ENCODE data around the gene ENOX1.

Gene ENOX1

DNA sequence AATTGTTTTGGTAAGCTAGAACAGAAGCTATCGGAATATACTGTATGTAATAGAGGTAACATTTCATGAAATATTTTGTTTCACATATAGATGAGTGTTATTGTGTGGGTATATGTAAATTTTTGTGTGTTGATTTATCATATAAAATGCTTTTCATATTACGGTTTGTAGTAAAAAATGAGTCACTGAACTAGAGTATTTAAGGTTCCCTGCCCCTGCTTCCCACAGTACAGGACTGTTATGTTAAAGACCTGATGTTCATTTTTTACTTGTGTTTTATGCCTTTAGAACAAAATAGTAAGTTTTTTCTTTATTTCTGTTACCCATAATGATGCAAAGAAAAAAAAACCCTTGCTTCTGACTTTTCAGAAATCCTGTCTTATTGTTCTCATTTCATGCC, 243.4 kb downstream of the ENOX1 start:
- H3K27ac ChIP-seq: peak overlapping the region; percentile 85; the same call in 1 of the 2 replicates

DNA sequence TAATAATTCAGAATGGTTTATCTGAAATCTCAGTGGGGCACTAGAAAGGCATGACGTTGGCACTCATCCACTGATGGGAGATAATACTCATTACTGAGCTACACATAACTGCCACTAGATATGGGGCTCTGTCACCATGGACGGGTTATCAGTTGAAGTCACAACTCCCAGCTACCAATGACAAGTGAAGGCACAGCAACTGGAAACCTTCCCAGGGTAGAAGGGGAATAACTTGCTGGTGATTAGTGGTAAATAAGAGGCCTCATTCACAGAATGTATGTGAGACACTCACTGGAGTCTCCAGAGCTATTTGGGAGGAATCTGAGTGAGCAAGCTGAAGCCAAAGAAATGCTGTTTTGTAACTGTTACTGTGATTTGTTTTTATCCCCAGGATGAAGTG, 249.6 kb downstream of the ENOX1 start:
- peak overlapping the region; percentile 66 for H3K27ac ChIP-seq
- TF ChIP-seq CTCF (conservative IDR thresholded peaks at IDR 0.05): no peak

More for the DNA sequence above, 243.4 kb downstream of the ENOX1 start:
- no peak for TF ChIP-seq CTCF (conservative IDR thresholded peaks at IDR 0.05)

- no peak for TF ChIP-seq CTCF (conservative IDR thresholded peaks at IDR 0.05)
- H3K27ac ChIP-seq: no peak overlapping the region
These were observed 257.0 kb downstream of the ENOX1 start for GRCh38 chr13:43529796-43530195.

DNA sequence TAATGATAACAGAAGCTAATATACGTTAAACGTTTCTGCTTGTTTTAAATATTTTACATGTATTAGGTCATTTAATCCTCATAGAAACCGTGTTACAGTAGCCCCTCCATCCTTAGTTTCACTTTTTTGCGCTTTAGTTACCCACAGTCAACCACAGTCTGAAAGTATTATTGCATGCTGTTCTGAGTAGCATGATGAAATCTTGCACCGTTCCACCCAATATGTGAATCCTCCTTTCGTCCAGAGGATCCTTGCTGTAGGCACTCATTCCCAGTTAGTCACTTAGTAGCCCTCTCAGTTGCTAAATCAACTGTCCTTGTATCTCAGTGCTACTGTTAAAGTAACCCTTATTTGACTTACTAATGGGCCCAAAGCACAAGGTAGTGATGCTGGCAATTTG, 257.8 kb downstream of the ENOX1 start:
- TF ChIP-seq CTCF (conservative IDR thresholded peaks at IDR 0.05): no peak
- H3K27ac ChIP-seq: no peak overlapping the region

DNA sequence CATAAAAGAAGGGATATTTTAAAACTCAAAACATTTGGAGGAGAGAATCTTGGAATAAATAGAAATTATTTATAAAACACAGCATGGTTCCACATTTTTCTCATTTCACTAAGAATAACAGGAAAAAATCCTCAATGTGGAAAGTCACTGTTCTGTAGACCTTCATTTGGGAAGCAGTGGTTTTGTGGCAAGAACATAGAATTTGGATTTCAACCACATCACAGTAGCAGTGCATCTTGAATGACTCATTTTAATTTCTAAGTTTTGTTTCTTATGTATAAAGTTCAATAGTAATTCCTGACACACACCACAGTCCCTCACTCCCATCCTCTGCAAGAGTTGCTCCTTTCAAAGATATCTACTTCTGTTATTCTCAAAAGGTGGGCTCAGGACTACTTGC, 264.0 kb downstream of the ENOX1 start:
- no peak overlapping the region for H3K27ac ChIP-seq
- TF ChIP-seq CTCF (conservative IDR thresholded peaks at IDR 0.05): no peak

- TF ChIP-seq CTCF (conservative IDR thresholded peaks at IDR 0.05): no peak
- H3K27ac ChIP-seq: peak overlapping the region; percentile 18; the same call in 1 of the 2 replicates
These were observed 266.4 kb downstream of the ENOX1 start for GRCh38 chr13:43520351-43520750.

DNA sequence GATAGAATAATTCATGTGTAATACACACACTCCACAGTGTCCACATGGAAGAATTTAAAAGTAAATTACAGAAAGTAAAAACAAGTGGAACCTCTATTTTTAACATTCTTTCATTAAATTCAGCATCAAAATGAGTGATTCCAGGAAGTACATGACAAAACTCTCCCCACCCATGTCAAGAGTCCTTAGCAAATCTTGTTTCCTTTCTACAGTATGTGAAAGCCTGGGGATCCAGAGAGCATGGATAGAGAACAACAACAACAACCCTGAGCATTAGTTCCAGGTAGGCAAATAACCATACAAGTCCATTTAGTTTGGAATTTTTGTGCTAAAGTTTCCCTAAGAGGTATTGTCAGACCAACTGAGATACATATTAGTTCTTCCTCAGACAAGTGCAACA, 267.9 kb downstream of the ENOX1 start:
- TF ChIP-seq CTCF (conservative IDR thresholded peaks at IDR 0.05): no peak
- no peak overlapping the region for H3K27ac ChIP-seq

DNA sequence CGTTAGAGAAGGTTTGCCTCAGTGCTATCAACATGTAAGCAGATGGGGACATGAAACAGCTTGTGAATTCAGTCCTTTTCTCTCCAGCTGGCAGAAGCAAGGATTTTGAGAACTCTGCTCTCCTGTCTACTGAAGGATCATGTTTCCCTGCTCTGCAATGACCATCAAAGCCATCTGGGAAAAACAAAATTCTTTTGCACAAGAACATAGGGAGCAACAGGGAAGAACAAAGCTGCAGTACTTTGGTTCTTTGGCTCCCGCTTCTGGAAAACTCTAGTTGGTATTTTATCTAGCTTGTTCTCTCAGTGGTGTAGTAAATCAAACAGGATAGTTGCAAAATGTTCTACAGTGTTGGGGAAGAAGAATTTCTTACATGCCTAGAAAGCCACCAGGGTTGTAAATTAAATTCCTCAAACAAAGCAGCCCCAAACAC, 270.4 kb downstream of the ENOX1 start:
- TF ChIP-seq CTCF (conservative IDR thresholded peaks at IDR 0.05): no peak
- no peak overlapping the region for H3K27ac ChIP-seq
